Measurements from ENCODE around the gene HSD3B7. TPM values are rescaled to one million over a fixed set of nuclear protein-coding genes. Genes with fewer than 3 reads are reported as not detected.

HSD3B7 gene
- total RNA-seq, 2 donors from 2014 or later: 4.1 to 4.8 TPM

- Mint-ChIP-seq H3K4me3 (no peak overlapping the region), H3K9me3 (no peaks in the 10 kb centered on the region), H3K4me1 (no peaks in the 10 kb centered on the region), H3K27ac (no peak overlapping the region), H3K27me3 (ENCODE audit: insufficient read depth) (no peaks in the 10 kb centered on the region), H3K36me3 (ENCODE audit: low read depth) (peaks cover 77% of the 10 kb centered on the region)
- Histone ChIP-seq H3K9ac (ENCODE audit: extremely low read depth, low read length, poor library complexity, severe bottlenecking) (no peak overlapping the region), H3K36me3 (ENCODE audit: control insufficient read depth, insufficient read depth, low read length) (peaks cover 83% of the 10 kb centered on the region), H3K9me3 (ENCODE audit: control insufficient read depth, low read length) (no peaks in the 10 kb centered on the region), H3K27me3 (ENCODE audit: control insufficient read depth, insufficient read depth, low read length, poor library complexity, severe bottlenecking) (no peaks in the 10 kb centered on the region), H3K27ac (ENCODE audit: low read depth, low read length) (no peak overlapping the region), H3K4me3 (ENCODE audit: low read length) (no peak overlapping the region), H3K4me1 (ENCODE audit: control insufficient read depth, insufficient read depth, low read length) (no peaks in the 10 kb centered on the region)
- TF ChIP-seq CTCF (conservative IDR thresholded peaks at IDR 0.05): no peak
- no peak for DNase-seq
- 97 to 98% methylated on average over 6 to 18 of the region's 18 CpGs for WGBS, 2 experiments (ENCODE audit: insufficient coverage in 1 of 2, insufficient read length in 1 of 2)
These were observed 21.0 kb upstream of the HSD3B7 start for GRCh38 chr16:30963925-30964511.

GRCh38 chr16:30964574-30965226 is 20.3 kb upstream of the HSD3B7 start:
- 94 to 98% methylated on average over 26 to 33 of the region's 33 CpGs for WGBS, 2 experiments (ENCODE audit: insufficient coverage in 1 of 2, insufficient read length in 1 of 2)
- H3K4me1 Mint-ChIP-seq: no peaks in the 10 kb centered on the region
- no peak for DNase-seq

GRCh38 chr16:30965436-30965835 is 19.6 kb upstream of the HSD3B7 start:
- DNase-seq: no peak
- no peak overlapping the region for H3K9ac ChIP-seq (ENCODE audit: extremely low read depth, low read length, poor library complexity, severe bottlenecking)

More at GRCh38 chr16:30964574-30965226, 20.3 kb upstream of the HSD3B7 start:
- Histone ChIP-seq H3K9me3 (ENCODE audit: control insufficient read depth, low read length) (no peaks in the 10 kb centered on the region), H3K27ac (ENCODE audit: low read depth, low read length) (no peak overlapping the region), H3K27me3 (ENCODE audit: control insufficient read depth, insufficient read depth, low read length, poor library complexity, severe bottlenecking) (no peaks in the 10 kb centered on the region), H3K9ac (ENCODE audit: extremely low read depth, low read length, poor library complexity, severe bottlenecking) (no peak overlapping the region), H3K4me3 (ENCODE audit: low read length) (no peak overlapping the region), H3K4me1 (ENCODE audit: control insufficient read depth, insufficient read depth, low read length) (no peaks in the 10 kb centered on the region), H3K36me3 (ENCODE audit: control insufficient read depth, insufficient read depth, low read length) (peaks cover 83% of the 10 kb centered on the region)
- H3K27ac Mint-ChIP-seq: no peak overlapping the region
- no peak for TF ChIP-seq CTCF (conservative IDR thresholded peaks at IDR 0.05)
- H3K4me3 Mint-ChIP-seq: no peak overlapping the region
- H3K27me3 Mint-ChIP-seq (ENCODE audit: insufficient read depth): no peaks in the 10 kb centered on the region
- H3K9me3 Mint-ChIP-seq: no peaks in the 10 kb centered on the region
- peaks cover 76% of the 10 kb centered on the region for H3K36me3 Mint-ChIP-seq (ENCODE audit: low read depth)

More at GRCh38 chr16:30965436-30965835, 19.6 kb upstream of the HSD3B7 start:
- no peak overlapping the region for H3K27ac Mint-ChIP-seq
- no peaks in the 10 kb centered on the region for H3K9me3 Mint-ChIP-seq
- Histone ChIP-seq H3K4me1 (ENCODE audit: control insufficient read depth, insufficient read depth, low read length) (no peaks in the 10 kb centered on the region), H3K27me3 (ENCODE audit: control insufficient read depth, insufficient read depth, low read length, poor library complexity, severe bottlenecking) (no peaks in the 10 kb centered on the region), H3K27ac (ENCODE audit: low read depth, low read length) (no peak overlapping the region), H3K9me3 (ENCODE audit: control insufficient read depth, low read length) (no peaks in the 10 kb centered on the region), H3K36me3 (ENCODE audit: control insufficient read depth, insufficient read depth, low read length) (peaks cover 81% of the 10 kb centered on the region), H3K4me3 (ENCODE audit: low read length) (no peak overlapping the region)
- H3K27me3 Mint-ChIP-seq (ENCODE audit: insufficient read depth): no peaks in the 10 kb centered on the region
- H3K4me1 Mint-ChIP-seq: no peaks in the 10 kb centered on the region
- no peak overlapping the region for H3K4me3 Mint-ChIP-seq
- no peak for TF ChIP-seq CTCF (conservative IDR thresholded peaks at IDR 0.05)
- 92% methylated on average over 14 of the region's 15 CpGs; no CpG with 5 or more reads in 1 of the 2 experiments for WGBS, 2 experiments (ENCODE audit: insufficient coverage in 1 of 2, insufficient read length in 1 of 2)
- peaks cover 72% of the 10 kb centered on the region for H3K36me3 Mint-ChIP-seq (ENCODE audit: low read depth)
